Astrocyte (in vitro differentiated cells and primary cell): ENCODE data around the gene DBF4B. TPM values are rescaled to one million over a fixed set of nuclear protein-coding genes. Genes with fewer than 3 reads are reported as not detected.

Source experiments
- total RNA-seq: library from RNA; stranded (reverse); gene quantifications from 2 replicates; pipeline ENCODE4 v1.2.1, GENCODE V29; 2021

The DBF4B gene
- total RNA-seq, 1 donor from 2014 or later = 9.5 TPM

Other genes with a start within 250 kb of the DBF4B start
- gene GPATCH8, start 205.3 kb upstream of the DBF4B start, total RNA-seq = 38.0 and 43.3 TPM in 2 replicates
- 95.7 and 97.6 TPM in 2 replicates for gene FZD2, start 151.2 kb upstream of the DBF4B start, total RNA-seq
- 0.45 and 0.55 TPM in 2 replicates for gene MEIOC, start 52.2 kb upstream of the DBF4B start, total RNA-seq
- 29.3 and 31.9 TPM in 2 replicates for gene CCDC43, start 18.9 kb upstream of the DBF4B start, total RNA-seq
- 0.43 and 0.65 TPM in 2 replicates for gene ADAM11, start 50.3 kb downstream of the DBF4B start, total RNA-seq
- gene GJC1, start 121.6 kb downstream of the DBF4B start, total RNA-seq = 28.0 and 38.4 TPM in 2 replicates
- gene HIGD1B, start 139.2 kb downstream of the DBF4B start, total RNA-seq = not detected in 2 replicates
- gene EFTUD2, start 190.8 kb downstream of the DBF4B start, total RNA-seq = 129 and 133 TPM in 2 replicates
- 0.22 TPM in 1 of 2 replicates, not detected in the other for gene GFAP, start 206.8 kb downstream of the DBF4B start, total RNA-seq
- gene KIF18B, start 239.1 kb downstream of the DBF4B start, total RNA-seq = 0.82 and 1.8 TPM in 2 replicates